Activated naive CD4-positive, alpha-beta T cell treated with anti-CD3 and anti-CD28 coated beads, Interleukin-2, amount 50 U/mL, for 72 hours (primary cell): ENCODE data around the gene ENAM. TPM values are rescaled to one million over a fixed set of nuclear protein-coding genes. Genes with fewer than 3 reads are reported as not detected.
"Not testable (repeated sequence)": the region's sequence is repeated elsewhere in the genome, so short reads cannot be mapped to it uniquely, and the experiment has no call there.

Experiments
- ATAC-seq, 2 donors: fragments of 150-1000 bp; cut with Tn5 transposase; 2 replicates each; pipeline ENCODE4 v1.10.0; 2021; ENCODE audit warnings: mild to moderate bottlenecking in 2 of 2, moderate library complexity in 2 of 2
- DNase-seq, 2 donors: peaks; one replicate each; pipeline ENCODE4 v3.0.0; 2021 to 2022; ENCODE audit warnings: low spot score in 2 of 2
- H3K27ac Mint-ChIP-seq, 2 donors: one replicate each; pipeline ENCODE4 v1.8.0; 2022; ENCODE audit warnings: mild to moderate bottlenecking in 2 of 2, mixed read lengths in 2 of 2
- H3K36me3 Mint-ChIP-seq, 2 donors: one replicate each; pipeline ENCODE4 v1.8.0; 2022; ENCODE audit warnings: mixed read lengths in 2 of 2
- H3K9me3 Mint-ChIP-seq, 2 donors: one replicate each; pipeline ENCODE4 v1.8.0; 2022; ENCODE audit warnings: mixed read lengths in 2 of 2
- total RNA-seq, 2 donors: library from RNA; stranded (reverse); gene quantifications; one replicate each; pipeline ENCODE4 v1.2.3, GENCODE V29; 2022

ENAM gene
- total RNA-seq, 2 donors from 2014 or later, result not detected

DNA sequence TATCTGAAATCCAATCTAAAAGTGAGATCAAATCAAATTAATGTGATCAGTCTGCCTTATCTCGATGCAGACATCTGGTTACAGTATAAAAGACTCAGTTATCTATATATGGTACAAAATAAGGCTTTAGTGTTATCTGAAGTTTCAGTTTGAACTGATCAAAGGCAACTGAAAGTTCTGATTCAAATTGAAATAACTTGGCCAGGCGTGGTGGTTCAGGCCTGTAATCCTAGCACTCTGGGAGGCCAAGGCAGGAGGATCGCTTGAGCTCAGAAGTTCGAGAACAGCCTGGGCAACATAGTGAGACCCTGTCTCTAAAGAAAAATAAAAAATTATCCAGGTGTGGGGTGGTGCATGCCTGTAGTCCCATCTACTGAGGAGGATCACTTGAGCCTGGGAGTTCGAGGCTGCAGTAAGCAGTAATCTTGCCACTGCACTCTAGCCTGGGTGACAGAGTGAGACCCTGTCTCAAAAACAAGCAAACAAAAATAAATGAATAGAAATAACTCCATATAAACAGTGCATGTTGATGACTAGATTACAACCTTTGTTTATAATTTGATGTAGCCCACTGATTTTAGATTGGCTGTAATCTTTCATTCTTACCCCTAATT is 32.9 kb downstream of the ENAM start:
- DNase-seq (peak in 1 of 2 donors; percentile 18), ATAC-seq (peak; percentile 95)
- not testable (repeated sequence) for H3K36me3 Mint-ChIP-seq, H3K27ac Mint-ChIP-seq, H3K9me3 Mint-ChIP-seq

DNA sequence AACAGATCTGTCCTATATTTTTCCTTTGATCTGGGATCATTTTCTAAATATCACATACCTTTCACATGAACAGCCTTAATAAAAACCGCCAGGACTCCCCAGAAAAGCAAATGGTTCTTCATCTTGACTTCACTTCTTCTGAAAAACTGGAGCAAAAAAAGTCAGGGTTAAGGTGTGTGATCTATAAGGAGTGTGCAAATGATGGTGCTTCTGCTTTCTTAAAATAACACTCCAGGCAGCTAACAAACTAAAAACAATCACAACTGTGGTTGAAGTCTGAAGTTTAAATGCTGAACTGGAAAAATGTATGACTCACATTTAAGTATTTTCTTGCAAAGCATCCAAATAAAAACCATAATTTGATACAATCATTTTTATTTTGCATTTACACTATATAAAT is 37.8 kb downstream of the ENAM start, which contains the start of gene JCHAIN:
JCHAIN (minus strand) TSS at position 140 of the 400 bp plus-strand sequence; CDS start at position 122, 18 bp downstream.
- Mint-ChIP-seq H3K36me3 (no peaks in the 10 kb centered on the region), H3K27ac (no peak within 1 kb of the TSS), H3K9me3 (no peaks in the 10 kb centered on the region)
- DNase-seq (no peak), ATAC-seq (no peak)

DNA sequence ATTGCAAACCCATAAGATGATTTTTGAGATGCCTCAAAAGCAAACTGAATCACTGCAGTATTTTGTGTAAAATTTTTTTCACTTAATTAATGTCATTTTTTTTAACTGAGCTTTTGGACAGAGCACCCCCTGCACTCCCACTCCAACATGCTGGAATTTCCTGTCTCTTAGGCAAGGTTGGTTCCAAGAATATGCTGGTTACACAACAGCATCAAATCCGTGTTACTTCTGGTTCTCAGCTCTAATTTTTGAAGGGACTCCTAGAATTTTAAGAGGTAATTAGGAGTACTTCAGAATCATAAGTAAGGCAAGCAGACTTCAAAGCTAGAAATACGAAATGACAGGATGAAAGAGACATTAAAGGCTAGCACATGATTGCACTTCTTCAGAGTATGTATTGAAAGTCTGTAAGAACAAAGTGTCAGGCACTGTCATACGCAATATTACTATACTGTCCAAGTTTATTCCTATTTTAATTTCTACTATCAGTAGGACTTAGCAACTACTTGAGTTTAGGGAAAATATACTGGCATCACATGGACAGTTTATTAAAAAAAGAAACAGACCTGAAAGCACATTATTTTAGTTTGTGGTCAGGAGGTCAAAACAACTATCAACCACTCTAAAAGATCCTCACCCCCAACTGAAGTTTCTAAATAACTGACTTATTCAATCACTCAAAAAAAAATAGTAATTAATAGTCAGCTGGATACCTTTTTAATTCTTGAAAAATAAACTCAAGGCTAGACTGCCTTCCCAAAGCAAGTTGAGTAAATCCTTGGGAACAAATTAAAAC is 39.4 kb downstream of the ENAM start:
- no peaks in the 10 kb centered on the region for H3K9me3 Mint-ChIP-seq
- no peak overlapping the region for H3K27ac Mint-ChIP-seq
- no peaks in the 10 kb centered on the region for H3K36me3 Mint-ChIP-seq
- no peak for ATAC-seq
- no peak for DNase-seq

DNA sequence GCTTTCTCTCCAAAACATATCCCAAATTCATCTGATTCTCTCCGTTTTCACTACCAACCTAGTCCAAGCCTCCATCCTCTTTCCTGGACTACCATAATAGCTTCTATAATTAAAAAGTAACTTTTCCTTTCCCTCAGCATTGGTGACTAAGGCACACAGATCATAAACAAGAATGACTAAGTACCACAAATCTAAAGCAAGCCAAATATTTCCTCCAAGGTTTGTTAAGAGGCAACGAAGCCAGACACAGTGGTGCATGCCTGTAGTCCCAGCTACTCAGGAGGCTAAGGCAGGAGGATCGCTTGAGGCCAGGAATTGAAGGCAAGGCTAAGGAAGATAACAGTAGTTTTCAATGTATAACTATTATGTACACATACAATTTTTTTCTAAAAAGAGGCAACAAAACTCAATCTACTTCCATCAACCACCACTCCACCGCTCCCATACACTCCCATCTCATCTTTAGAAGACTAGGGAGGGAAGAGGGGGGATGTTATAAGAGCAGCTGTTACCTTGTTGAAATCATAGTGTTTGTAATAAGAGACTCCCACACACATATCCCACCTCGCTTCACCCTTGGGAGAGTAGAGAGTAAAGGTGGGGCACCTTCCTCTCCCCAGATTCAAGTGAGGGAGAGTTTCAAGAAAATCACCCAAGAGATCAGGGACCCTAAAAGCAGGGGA is 41.9 kb downstream of the ENAM start:
- ATAC-seq, result no peak
- H3K9me3 Mint-ChIP-seq, result no peaks in the 10 kb centered on the region
- no peak for DNase-seq
- no peaks in the 10 kb centered on the region for H3K36me3 Mint-ChIP-seq
- no peak overlapping the region for H3K27ac Mint-ChIP-seq

DNA sequence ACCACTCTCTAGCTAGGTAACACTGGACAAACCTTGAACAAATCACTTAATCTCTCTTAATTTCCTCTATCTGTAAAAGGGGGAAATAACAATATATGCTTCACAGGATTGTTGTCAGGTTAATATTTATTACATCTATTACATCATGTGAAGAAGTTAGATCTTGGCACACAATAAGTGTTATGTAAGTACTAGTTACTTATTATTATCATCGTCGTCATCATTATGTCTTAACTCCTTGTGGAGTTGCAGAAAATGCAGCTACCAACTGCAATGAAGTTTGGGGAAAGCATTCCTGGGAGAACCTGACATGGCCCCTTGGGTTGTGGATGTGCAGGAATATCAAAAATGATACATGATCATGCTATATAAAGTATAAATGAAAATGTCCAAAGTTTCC is 42.5 kb downstream of the ENAM start:
- DNase-seq (no peak), ATAC-seq (no peak)
- H3K27ac Mint-ChIP-seq, result no peak overlapping the region
- no peaks in the 10 kb centered on the region for H3K36me3 Mint-ChIP-seq
- no peaks in the 10 kb centered on the region for H3K9me3 Mint-ChIP-seq

DNA sequence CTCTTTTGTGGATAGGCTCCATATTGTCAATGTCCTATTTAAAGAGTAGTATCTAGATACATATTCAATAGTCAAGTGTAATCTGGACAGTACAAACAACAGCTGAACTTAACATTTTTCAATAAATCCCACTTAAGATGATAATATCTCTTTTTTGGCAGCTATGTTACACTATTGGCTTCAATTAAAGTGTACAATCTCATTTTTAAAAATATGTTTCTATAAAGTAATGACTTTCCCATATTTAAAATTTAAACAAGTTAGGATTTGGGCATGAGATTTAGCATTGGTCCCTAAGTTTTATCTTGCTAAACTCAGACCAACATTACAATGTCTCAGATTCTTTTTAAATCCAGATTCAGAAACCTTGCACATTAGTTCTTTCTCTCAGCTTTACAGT is 45.6 kb downstream of the ENAM start:
- no peak overlapping the region for H3K27ac Mint-ChIP-seq

DNA sequence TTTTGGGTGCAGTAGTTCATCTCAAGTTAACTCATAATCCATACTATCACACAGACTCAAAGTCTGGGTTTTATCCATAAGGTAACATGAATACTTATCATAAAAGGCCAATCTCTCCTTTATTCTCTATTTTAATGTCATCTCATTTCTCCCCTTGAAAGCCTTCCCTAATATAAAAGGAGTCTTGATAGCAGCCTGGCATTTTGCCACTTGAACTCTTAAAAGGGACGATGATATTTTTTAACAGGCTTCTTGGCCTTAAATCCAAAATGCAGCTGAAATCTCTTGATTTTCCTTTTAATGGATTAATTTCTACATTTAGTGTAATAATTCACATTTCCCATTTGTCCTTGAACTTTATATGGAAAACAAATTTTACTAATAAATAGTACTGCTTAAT is 46.2 kb downstream of the ENAM start:
- Mint-ChIP-seq H3K9me3 (no peaks in the 10 kb centered on the region), H3K27ac (no peak overlapping the region), H3K36me3 (no peaks in the 10 kb centered on the region)
- no peak for ATAC-seq
- no peak for DNase-seq

More for the DNA sequence above, 45.6 kb downstream of the ENAM start:
- no peaks in the 10 kb centered on the region for H3K9me3 Mint-ChIP-seq
- DNase-seq, result no peak
- no peaks in the 10 kb centered on the region for H3K36me3 Mint-ChIP-seq
- no peak for ATAC-seq

DNA sequence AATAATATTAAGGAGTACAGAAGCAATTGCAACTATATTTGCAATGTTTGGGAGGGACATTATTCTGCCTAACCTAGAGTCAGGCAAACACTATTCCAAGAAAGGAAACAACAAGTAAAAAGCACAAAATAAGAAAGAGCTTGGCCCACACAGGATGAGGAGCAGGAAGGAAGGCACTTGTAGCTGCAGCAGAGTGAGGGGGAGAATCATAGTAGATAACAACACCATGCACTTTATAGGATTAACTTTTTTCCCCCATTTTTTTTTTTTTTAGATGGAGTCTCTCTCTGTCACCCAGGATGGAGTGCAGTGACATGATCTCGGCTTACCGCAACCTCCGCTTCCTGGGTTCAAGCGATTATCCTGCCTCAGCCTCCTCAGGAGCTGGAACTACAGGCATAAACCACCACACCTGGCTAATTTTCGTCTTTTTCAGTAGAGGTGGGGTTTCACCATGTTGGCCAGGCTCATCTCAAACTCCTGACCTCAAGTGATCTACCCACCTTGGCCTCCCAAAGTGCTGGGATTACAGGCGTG is 48.1 kb downstream of the ENAM start:
- no peak overlapping the region for H3K27ac Mint-ChIP-seq
- ATAC-seq, result no peak
- H3K36me3 Mint-ChIP-seq, result no peaks in the 10 kb centered on the region
- DNase-seq, result no peak
- no peaks in the 10 kb centered on the region for H3K9me3 Mint-ChIP-seq

DNA sequence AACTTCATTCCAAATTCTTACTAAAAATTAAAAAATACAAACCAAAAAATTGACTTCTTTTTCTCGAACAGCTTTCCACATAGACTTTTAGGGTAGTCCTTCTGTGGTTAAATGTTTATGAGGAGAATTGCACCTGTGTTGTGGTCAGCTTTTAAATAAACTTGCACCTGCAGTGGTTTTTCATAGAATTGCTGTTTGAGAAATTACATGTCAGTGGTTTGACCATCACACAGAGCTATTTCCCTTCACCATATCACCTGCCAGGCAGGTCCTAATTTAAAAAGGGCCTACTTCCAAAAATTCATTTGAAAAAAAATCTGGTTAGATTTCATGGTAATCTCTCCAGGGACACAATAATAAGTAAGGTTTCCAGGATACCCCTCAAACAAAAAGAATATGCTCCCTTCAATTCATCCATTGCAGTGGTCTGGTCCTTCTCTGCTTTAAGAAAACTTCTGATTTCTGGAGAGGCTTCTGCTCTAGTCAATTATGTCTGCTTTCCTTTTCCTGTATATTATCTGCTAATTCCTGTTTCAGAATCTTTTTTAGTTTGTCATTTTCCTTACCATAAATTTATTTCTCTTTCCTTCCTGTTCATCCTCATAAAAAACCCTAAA is 49.9 kb downstream of the ENAM start:
- no peak overlapping the region for H3K27ac Mint-ChIP-seq
- no peak for DNase-seq
- ATAC-seq, result no peak
- H3K36me3 Mint-ChIP-seq, result no peaks in the 10 kb centered on the region
- H3K9me3 Mint-ChIP-seq, result no peaks in the 10 kb centered on the region

DNA sequence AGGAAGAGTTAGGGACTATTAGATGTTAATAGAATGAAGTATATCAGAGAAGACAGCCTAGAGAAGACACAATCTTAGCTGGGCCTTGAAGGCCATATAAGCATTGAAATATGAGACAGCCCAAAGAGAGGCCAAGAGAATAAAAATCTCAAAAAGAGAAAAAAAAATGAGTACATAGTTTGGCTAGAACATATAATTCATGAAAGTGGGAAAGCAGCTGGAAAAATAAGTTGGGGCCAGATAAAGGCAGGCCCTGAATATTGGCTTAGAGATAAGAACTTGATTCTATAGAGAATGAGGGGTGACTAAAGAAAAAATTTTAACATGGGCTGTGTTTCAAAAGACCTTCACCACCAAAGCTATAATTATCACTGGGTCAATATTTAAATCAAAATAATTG is 52.4 kb downstream of the ENAM start:
- ATAC-seq, result no peak
- H3K27ac Mint-ChIP-seq, result no peak overlapping the region
- DNase-seq, result no peak
- H3K9me3 Mint-ChIP-seq, result no peaks in the 10 kb centered on the region
- H3K36me3 Mint-ChIP-seq, result no peaks in the 10 kb centered on the region

DNA sequence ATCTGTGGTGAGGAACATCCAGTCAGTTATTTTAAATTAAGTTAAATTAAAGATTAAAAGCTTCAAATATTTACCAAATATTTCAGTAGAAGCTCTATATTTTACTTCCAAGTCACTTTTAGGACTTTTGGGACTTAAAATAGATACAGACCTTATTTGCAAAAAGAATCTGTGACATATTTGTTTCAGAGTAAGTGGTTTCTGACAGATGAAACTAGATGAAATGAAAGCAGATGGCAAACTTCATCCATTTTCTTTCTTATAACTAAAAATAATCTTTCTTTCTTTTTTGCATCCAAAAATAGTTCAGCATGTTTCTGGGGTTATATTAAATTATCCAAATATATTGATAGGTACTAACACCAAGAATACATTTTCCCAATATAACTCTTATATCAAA is 53.2 kb downstream of the ENAM start:
- ATAC-seq (no peak), DNase-seq (no peak)
- Mint-ChIP-seq H3K36me3 (no peaks in the 10 kb centered on the region), H3K27ac (no peak overlapping the region), H3K9me3 (no peaks in the 10 kb centered on the region)

DNA sequence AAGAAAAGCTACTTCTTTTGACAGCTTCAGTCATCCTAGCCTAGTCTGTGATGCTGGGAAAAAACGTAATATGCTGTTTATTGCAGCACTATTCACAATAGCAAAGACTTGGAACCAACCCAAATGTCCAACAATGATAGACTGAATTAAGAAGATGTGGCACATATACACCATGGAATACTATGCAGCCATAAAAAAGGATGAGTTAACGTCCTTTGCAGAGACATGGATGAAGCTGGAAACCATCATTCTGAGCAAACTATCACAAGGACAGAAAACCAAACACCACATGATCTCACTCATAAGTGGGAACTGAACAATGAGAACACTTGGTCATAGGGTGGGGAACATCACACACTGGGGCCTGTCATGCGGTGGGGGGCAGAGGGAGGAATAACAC is 53.6 kb downstream of the ENAM start:
- H3K27ac Mint-ChIP-seq, H3K9me3 Mint-ChIP-seq, ATAC-seq, DNase-seq, H3K36me3 Mint-ChIP-seq: not testable (repeated sequence)

DNA sequence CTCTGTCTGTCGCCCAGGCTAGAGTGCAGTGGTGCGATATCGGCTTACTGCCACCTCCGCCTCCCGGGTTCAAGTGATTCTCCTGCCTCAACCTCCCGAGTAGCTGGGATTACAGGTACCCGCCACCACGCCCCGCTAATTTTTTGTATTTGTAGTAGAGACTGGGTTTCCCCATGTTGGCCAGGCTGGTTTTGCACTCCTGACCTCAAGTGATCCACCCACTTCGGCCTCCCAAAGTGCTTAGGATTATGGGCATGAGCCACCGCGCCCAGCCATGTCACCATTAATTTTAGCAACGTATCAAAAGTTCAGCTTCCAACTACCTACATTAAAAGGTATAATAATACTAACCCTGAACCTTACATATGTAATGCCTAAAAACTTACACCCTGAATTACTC is 58.8 kb downstream of the ENAM start:
- peak in 1 of 2 donors; percentile 0 for ATAC-seq
- H3K27ac Mint-ChIP-seq, result peak overlapping the region; percentile 94 to 100
- no peak for DNase-seq
- peaks cover 25 to 26% of the 10 kb centered on the region in 2 donors for H3K36me3 Mint-ChIP-seq
- H3K9me3 Mint-ChIP-seq, result no peaks in the 10 kb centered on the region

DNA sequence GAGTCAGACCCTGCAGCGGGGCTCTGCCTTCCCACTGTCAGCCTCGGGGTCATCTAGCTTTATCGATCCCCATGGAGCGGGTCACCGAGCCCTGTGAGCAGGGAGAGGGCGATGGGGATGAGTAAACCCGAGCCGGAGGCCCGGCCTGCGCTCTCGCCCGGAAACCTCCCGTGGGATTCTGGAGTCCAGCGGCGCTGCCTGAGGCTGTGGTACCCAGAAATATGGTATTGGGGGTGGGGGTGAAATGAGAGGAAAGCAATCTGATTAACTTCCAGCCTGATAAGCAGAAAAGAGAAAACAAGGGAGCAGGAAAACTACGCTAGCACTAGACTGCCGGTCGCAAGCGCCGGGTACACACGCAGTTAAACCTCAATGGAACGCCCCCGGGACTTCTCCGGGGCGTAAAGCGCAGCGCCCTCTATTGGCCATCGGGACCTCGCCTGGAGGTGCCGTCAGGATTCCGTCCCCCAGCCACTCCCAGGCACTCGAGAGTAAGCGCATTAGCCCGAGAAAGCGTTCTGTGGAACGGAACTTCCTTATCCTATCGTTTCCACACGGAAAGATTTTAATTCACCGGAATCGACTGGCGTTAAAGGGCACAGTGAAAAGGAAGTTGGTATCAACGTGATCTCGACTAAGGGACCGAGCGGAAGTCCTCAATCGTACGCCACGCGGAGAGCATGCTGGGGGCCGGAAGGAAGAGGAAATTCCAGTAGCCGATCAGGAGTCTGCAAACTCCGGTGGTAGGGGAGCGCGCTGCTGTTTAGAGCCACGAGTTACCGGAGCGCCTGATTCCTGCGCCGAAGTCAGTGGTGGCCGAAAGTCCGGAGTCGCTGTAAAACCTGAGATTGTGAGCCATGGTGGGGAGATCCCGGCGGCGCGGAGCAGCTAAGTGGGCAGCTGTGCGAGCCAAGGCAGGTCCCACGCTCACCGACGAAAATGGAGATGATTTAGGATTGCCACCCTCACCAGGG is 59.6 kb downstream of the ENAM start, which contains the start of gene UTP3:
UTP3 (plus strand) TSS at position 712 of the 974 bp plus-strand sequence; CDS start at position 858, 146 bp downstream.
- DNase-seq (peak; percentile 89 to 94), ATAC-seq (peak; percentile 88 to 93)
- Mint-ChIP-seq H3K36me3 (peaks cover 25 to 26% of the 10 kb centered on the region in 2 donors), H3K27ac (peak within 1 kb of the TSS; percentile 94 to 100), H3K9me3 (no peaks in the 10 kb centered on the region)

DNA sequence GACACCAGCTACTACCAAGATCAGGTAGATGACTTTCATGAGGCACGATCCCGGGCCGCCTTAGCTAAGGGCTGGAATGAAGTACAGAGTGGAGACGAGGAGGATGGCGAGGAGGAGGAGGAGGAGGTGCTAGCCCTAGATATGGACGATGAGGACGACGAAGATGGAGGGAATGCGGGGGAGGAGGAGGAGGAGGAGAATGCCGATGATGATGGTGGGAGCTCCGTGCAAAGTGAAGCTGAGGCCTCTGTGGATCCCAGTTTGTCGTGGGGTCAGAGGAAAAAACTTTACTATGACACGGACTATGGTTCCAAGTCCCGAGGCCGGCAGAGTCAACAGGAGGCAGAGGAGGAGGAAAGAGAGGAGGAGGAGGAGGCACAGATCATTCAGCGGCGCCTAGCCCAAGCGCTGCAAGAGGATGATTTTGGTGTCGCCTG is 60.3 kb downstream of the ENAM start:
- Mint-ChIP-seq H3K9me3 (no peaks in the 10 kb centered on the region), H3K27ac (peak overlapping the region; percentile 94 to 100), H3K36me3 (peaks cover 25 to 26% of the 10 kb centered on the region in 2 donors)
- DNase-seq (no peak), ATAC-seq (peak; percentile 12 to 36)

DNA sequence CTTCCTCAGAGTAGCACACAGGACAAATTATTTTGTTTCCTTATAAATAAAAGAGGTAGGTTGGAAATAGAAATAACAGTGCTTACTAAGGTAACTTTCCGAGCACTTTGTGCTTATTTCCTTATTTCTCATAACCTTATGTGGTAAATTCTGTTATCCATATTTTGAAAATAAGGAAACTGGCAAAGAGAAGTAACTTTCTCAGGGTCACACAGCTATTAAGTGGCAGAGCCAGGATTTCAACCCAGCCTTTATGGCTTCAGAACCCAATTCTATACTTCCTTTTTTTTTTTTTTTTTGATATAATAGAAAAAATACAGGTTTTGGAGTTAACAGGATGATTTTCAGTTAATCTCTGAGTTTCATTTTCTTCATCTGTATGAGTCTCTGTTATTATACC is 63.1 kb downstream of the ENAM start:
- DNase-seq (no peak), ATAC-seq (no peak)
- Mint-ChIP-seq H3K27ac (no peak overlapping the region), H3K36me3 (peaks cover 25 to 26% of the 10 kb centered on the region in 2 donors), H3K9me3 (no peaks in the 10 kb centered on the region)
